GM19397 (cell line): ENCODE results near the gene SMARCA4.
"Not testable (repeated sequence)": the region's sequence is repeated elsewhere in the genome, so short reads cannot be mapped to it uniquely, and the experiment has no call there.

Experiments
- ATAC-seq: cut with Tn5 transposase; IDR thresholded peaks from one replicate; pipeline ENCODE4 v1.9.1; 2021; ENCODE audit warnings: mild to moderate bottlenecking, moderate library complexity; ENCODE audit not compliant: unreplicated experiment

The SMARCA4 gene

DNA sequence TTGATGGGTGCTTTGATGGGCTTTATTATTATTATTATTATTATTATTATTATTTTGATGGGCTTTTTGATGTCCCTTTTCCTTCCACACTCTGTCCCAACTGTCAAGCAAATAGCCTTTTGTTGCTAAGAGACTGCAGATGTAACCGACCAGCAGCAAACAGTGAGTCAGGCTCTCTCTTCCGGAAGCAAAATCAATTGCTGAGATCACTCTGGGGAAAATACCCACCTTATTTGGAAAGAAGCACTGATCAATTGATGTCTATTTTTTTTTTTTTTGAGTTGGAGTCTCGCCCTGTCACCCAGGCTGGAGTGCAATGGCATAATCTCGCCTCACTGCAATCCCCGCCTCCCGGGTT, 131.3 kb downstream of the SMARCA4 start:
- ATAC-seq, result no peak

GRCh38 chr19:11093689-11094238, 132.9 kb downstream of the SMARCA4 start:
- ATAC-seq, result no peak

GRCh38 chr19:11094520-11094894, 133.7 kb downstream of the SMARCA4 start:
- no peak for ATAC-seq

- ATAC-seq, result no peak
Observed at GRCh38 chr19:11096210-11096841, 135.5 kb downstream of the SMARCA4 start.

DNA sequence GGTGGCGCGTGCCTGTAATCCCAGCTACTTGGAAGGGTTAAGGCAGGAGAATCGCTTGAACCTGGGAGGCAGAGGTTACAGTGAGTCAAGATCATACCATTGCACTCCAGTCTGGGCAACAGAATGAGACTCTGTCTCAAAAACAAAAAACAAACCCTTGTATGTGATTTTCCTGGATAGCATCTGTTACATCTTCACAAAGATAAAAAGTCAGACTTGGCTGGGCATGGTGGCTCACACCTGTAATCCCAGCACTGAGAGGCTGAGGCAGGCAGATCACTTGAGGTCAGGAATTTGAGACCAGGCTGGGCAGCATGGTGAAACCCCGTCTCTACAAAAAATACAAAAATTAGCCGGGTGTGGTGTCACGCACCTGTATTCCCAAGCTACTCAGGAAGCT, 136.5 kb downstream of the SMARCA4 start:
- not testable (repeated sequence) for ATAC-seq

- ATAC-seq, result no peak
Observed at GRCh38 chr19:11098327-11098726, 137.5 kb downstream of the SMARCA4 start.

DNA sequence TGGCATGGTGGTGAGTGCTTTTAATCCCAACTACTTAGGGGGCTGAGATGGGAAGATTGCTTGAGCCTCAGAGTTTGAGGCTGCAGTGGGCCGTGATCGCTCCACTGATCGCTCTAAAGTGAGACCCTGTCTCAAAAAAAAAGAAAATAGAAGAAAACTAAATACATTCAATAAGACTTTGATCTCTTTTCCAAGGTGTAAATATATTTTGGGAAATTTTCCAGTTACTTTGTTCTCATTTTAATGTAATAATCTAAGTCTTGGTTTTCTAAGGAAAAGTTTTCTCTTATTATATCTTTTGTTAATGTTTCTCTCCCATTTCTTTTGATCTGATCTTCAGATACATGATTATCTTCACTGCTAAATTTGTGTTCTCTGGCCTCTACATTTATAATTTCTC, 138.0 kb downstream of the SMARCA4 start:
- no peak for ATAC-seq

GRCh38 chr19:11100049-11100448, 139.2 kb downstream of the SMARCA4 start:
- no peak for ATAC-seq

- ATAC-seq, result no peak
Observed at GRCh38 chr19:11101057-11101456, 140.2 kb downstream of the SMARCA4 start.

DNA sequence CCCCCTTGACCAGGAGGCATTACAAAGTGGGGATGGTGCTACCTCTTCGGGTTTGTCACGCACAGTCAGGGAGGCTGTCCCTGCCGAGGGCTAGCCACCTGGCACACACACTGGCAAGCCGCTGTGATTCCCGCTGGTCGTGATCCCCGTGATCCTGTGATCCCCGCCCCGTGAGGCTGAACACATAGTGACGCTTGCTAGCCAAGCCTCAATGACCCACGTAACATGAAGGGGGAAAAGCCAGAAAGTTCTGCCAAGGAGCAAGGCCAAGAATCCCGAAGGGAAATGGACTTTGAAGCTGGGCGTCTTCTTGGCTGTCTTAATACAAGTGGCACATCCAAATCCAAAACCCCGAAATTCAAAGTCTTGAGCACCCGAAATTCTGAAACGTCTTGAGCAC, 142.1 kb downstream of the SMARCA4 start:
- no peak for ATAC-seq

DNA sequence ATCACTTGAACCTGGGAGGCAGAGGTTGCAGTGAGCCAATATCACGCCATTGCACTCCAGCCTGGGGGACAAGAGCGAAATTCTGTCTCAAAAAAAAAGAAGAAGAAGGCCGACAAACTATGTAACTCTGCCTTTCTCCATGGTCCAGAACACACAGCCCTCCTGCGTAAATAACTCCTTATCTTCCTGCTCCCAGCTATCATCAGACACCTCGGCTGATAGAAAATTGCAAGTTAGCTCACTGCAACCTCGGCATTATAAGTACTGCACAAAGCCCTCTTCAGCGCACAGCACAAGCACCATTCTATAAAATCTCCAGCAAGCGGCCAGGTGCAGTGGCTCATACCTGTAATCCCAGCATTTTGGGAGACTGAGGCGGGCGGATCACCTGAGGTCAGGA, 142.8 kb downstream of the SMARCA4 start:
- not testable (repeated sequence) for ATAC-seq

GRCh38 chr19:11105014-11105636, 144.3 kb downstream of the SMARCA4 start:
- no peak for ATAC-seq

GRCh38 chr19:11106477-11106876, 145.6 kb downstream of the SMARCA4 start:
- no peak for ATAC-seq

GRCh38 chr19:11108746-11109145, 147.9 kb downstream of the SMARCA4 start:
- no peak for ATAC-seq

DNA sequence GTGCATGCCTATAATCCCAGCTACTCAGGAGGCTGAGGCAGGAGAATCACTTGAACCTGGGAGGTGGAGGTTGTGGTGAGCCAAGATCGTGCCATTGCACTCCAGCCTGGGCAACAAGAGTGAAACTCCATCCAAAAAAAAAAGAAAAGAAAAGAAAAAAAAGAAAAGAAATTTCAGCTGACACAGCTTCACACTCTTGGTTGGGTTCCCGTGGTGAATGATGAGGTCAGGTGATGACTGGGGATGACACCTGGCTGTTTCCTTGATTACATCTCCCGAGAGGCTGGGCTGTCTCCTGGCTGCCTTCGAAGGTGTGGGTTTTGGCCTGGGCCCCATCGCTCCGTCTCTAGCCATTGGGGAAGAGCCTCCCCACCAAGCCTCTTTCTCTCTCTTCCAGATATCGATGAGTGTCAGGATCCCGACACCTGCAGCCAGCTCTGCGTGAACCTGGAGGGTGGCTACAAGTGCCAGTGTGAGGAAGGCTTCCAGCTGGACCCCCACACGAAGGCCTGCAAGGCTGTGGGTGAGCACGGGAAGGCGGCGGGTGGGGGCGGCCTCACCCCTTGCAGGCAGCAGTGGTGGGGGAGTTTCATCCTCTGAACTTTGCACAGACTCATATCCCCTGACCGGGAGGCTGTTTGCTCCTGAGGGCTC, 150.4 kb downstream of the SMARCA4 start:
- no peak for ATAC-seq

GRCh38 chr19:11111771-11112144, 150.9 kb downstream of the SMARCA4 start:
- no peak for ATAC-seq
